Measurements from ENCODE around the gene CCNT2.
A peak's percentile ranks its signal among the peaks of the same experiment; 100 is the strongest.

CCNT2 gene

GRCh38 chr2:134912361-134912760, 6.3 kb upstream of the CCNT2 start:
- TF ChIP-seq MYC (IDR thresholded peaks at IDR 0.05; ENCODE audit: low read depth, low read length) (no peak), CTCF (IDR thresholded peaks at IDR 0.05; ENCODE audit: low read depth, low read length) (no peak), MAX (IDR thresholded peaks at IDR 0.05; ENCODE audit: low read depth, low read length) (no peak), POLR2A (IDR thresholded peaks at IDR 0.05; ENCODE audit: extremely low read depth, insufficient read length) (no peak)
- DNase-seq (ENCODE audit: low read depth): no peak
- H3K4me3 ChIP-seq (ENCODE audit: low read depth, low read length): no peak overlapping the region

GRCh38 chr2:134917360-134917865, 1.2 kb upstream of the CCNT2 start:
- peak overlapping the region; percentile 79 for H3K4me3 ChIP-seq (ENCODE audit: low read depth, low read length)
- no peak for TF ChIP-seq MYC (IDR thresholded peaks at IDR 0.05; ENCODE audit: low read depth, low read length)
- no peak for TF ChIP-seq CTCF (IDR thresholded peaks at IDR 0.05; ENCODE audit: low read depth, low read length)
- TF ChIP-seq MAX (IDR thresholded peaks at IDR 0.05; ENCODE audit: low read depth, low read length): no peak
- no peak for TF ChIP-seq POLR2A (IDR thresholded peaks at IDR 0.05; ENCODE audit: extremely low read depth, insufficient read length)
- peak; percentile 58 for DNase-seq (ENCODE audit: low read depth)

- TF ChIP-seq MYC (IDR thresholded peaks at IDR 0.05; ENCODE audit: low read depth, low read length) (peak; percentile 70), POLR2A (IDR thresholded peaks at IDR 0.05; ENCODE audit: extremely low read depth, insufficient read length) (peak; percentile 87), MAX (IDR thresholded peaks at IDR 0.05; ENCODE audit: low read depth, low read length) (peak; percentile 46; the same call in 1 of the 2 replicates), CTCF (IDR thresholded peaks at IDR 0.05; ENCODE audit: low read depth, low read length) (peak; percentile 8)
- DNase-seq (ENCODE audit: low read depth): no peak
- H3K4me3 ChIP-seq (ENCODE audit: low read depth, low read length): peak overlapping the region; percentile 79
Observed at GRCh38 chr2:134917888-134918525, 615 bp upstream of the CCNT2 start.

- H3K4me3 ChIP-seq (ENCODE audit: low read depth, low read length): peak overlapping the region; percentile 98
- peak; percentile 66 for DNase-seq (ENCODE audit: low read depth)
- TF ChIP-seq POLR2A (IDR thresholded peaks at IDR 0.05; ENCODE audit: extremely low read depth, insufficient read length) (no peak), MYC (IDR thresholded peaks at IDR 0.05; ENCODE audit: low read depth, low read length) (no peak), CTCF (IDR thresholded peaks at IDR 0.05; ENCODE audit: low read depth, low read length) (no peak), MAX (IDR thresholded peaks at IDR 0.05; ENCODE audit: low read depth, low read length) (no peak)
Observed at GRCh38 chr2:134919341-134920210, 954 bp downstream of the CCNT2 start.

GRCh38 chr2:134924912-134925311, 6.3 kb downstream of the CCNT2 start:
- no peak overlapping the region for H3K4me3 ChIP-seq (ENCODE audit: low read depth, low read length)

More at GRCh38 chr2:134924912-134925311, 6.3 kb downstream of the CCNT2 start:
- DNase-seq (ENCODE audit: low read depth): no peak
- no peak for TF ChIP-seq MAX (IDR thresholded peaks at IDR 0.05; ENCODE audit: low read depth, low read length)
- TF ChIP-seq MYC (IDR thresholded peaks at IDR 0.05; ENCODE audit: low read depth, low read length): no peak
- TF ChIP-seq POLR2A (IDR thresholded peaks at IDR 0.05; ENCODE audit: extremely low read depth, insufficient read length): no peak
- no peak for TF ChIP-seq CTCF (IDR thresholded peaks at IDR 0.05; ENCODE audit: low read depth, low read length)
